ENCODE data around the gene GNPDA1. TPM values are rescaled to one million over a fixed set of nuclear protein-coding genes. Genes with fewer than 3 reads are reported as not detected.

GNPDA1 gene
- total and polyA plus RNA-seq, 9 of the 15 experiments (the other 6 are each of a cell fraction or from before 2014, with no cell fraction given): 14.1 to 145 (median 52.2) TPM

GRCh38 chr5:141968914-141969608 is 43.8 kb downstream of the GNPDA1 start, which contains the start of gene RNF14 (continued):
- TF ChIP-seq, protein P1, sequence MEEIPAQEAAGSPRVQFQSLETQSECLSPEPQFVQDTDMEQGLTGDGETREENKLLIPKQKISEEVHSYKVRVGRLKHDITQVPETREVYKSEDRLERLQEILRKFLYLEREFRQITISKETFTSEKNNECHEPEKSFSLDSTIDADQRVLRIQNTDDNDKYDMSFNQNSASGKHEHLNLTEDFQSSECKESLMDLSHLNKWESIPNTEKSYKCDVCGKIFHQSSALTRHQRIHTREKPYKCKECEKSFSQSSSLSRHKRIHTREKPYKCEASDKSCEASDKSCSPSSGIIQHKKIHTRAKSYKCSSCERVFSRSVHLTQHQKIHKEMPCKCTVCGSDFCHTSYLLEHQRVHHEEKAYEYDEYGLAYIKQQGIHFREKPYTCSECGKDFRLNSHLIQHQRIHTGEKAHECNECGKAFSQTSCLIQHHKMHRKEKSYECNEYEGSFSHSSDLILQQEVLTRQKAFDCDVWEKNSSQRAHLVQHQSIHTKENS (CRISPR knock-in tag; IDR thresholded peaks at IDR 0.05): no peak
- peak; percentile 57 for TF ChIP-seq ZKSCAN1 (IDR thresholded peaks at IDR 0.05; ENCODE audit: low read depth, low read length)
- TF ChIP-seq ELF4 (CRISPR knock-in tag; IDR thresholded peaks at IDR 0.05): peak; percentile 65; the same call in 1 of the 2 replicates
- TF ChIP-seq FOXK2 (conservative IDR thresholded peaks at IDR 0.05 in 1 of 2, IDR thresholded peaks at IDR 0.05 in 1 of 2; ENCODE audit: low read depth in 2 of 2): no peak
- TF ChIP-seq YBX1 (IDR thresholded peaks at IDR 0.05): no peak
- peak; percentile 100 for TF ChIP-seq ZFX (CRISPR knock-in tag; IDR thresholded peaks at IDR 0.05)
- TF ChIP-seq, protein P2, sequence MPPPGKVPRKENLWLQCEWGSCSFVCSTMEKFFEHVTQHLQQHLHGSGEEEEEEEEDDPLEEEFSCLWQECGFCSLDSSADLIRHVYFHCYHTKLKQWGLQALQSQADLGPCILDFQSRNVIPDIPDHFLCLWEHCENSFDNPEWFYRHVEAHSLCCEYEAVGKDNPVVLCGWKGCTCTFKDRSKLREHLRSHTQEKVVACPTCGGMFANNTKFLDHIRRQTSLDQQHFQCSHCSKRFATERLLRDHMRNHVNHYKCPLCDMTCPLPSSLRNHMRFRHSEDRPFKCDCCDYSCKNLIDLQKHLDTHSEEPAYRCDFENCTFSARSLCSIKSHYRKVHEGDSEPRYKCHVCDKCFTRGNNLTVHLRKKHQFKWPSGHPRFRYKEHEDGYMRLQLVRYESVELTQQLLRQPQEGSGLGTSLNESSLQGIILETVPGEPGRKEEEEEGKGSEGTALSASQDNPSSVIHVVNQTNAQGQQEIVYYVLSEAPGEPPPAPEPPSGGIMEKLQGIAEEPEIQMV (tag; conservative IDR thresholded peaks at IDR 0.05; ENCODE audit: low read depth): no peak
- TF ChIP-seq, protein P3, sequence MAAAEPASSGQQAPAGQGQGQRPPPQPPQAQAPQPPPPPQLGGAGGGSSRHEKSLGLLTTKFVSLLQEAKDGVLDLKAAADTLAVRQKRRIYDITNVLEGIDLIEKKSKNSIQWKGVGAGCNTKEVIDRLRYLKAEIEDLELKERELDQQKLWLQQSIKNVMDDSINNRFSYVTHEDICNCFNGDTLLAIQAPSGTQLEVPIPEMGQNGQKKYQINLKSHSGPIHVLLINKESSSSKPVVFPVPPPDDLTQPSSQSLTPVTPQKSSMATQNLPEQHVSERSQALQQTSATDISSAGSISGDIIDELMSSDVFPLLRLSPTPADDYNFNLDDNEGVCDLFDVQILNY (CRISPR knock-in tag; IDR thresholded peaks at IDR 0.05): 0 out of 2 replicates have a peak, but pooled peaks have one; percentile 45
- TF ChIP-seq, protein P4, sequence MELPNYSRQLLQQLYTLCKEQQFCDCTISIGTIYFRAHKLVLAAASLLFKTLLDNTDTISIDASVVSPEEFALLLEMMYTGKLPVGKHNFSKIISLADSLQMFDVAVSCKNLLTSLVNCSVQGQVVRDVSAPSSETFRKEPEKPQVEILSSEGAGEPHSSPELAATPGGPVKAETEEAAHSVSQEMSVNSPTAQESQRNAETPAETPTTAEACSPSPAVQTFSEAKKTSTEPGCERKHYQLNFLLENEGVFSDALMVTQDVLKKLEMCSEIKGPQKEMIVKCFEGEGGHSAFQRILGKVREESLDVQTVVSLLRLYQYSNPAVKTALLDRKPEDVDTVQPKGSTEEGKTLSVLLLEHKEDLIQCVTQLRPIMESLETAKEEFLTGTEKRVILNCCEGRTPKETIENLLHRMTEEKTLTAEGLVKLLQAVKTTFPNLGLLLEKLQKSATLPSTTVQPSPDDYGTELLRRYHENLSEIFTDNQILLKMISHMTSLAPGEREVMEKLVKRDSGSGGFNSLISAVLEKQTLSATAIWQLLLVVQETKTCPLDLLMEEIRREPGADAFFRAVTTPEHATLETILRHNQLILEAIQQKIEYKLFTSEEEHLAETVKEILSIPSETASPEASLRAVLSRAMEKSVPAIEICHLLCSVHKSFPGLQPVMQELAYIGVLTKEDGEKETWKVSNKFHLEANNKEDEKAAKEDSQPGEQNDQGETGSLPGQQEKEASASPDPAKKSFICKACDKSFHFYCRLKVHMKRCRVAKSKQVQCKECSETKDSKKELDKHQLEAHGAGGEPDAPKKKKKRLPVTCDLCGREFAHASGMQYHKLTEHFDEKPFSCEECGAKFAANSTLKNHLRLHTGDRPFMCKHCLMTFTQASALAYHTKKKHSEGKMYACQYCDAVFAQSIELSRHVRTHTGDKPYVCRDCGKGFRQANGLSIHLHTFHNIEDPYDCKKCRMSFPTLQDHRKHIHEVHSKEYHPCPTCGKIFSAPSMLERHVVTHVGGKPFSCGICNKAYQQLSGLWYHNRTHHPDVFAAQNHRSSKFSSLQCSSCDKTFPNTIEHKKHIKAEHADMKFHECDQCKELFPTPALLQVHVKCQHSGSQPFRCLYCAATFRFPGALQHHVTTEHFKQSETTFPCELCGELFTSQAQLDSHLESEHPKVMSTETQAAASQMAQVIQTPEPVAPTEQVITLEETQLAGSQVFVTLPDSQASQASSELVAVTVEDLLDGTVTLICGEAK (IDR thresholded peaks at IDR 0.05): peak; percentile 86
- TF ChIP-seq, protein P4 (CRISPR knock-in tag; IDR thresholded peaks at IDR 0.05): no peak
- peak; percentile 71; the same call in 1 of the 2 replicates for TF ChIP-seq KLF6 (CRISPR knock-in tag; IDR thresholded peaks at IDR 0.05; ENCODE audit: borderline replicate concordance)
- TF ChIP-seq BCOR (IDR thresholded peaks at IDR 0.05): 0 out of 2 replicates have a peak, but pooled peaks have one; percentile 45
- TF ChIP-seq SIN3B (IDR thresholded peaks at IDR 0.05; ENCODE audit: low read depth): no peak
- TF ChIP-seq DACH1 (IDR thresholded peaks at IDR 0.05; ENCODE audit: partially characterized antibody): peak; percentile 90
